Testis (tissue), 3 donors: ENCODE data around the gene WTAP. TPM values are rescaled to one million over a fixed set of nuclear protein-coding genes. Genes with fewer than 3 reads are reported as not detected.
"Not testable (repeated sequence)": the region's sequence is repeated elsewhere in the genome, so short reads cannot be mapped to it uniquely, and the experiment has no call there.

ENCODE experiments used
- DNase-seq: peaks from one replicate; pipeline ENCODE4 v3.0.0-alpha.2; 2019
- H3K27ac ChIP-seq, 2 donors: fragments of 200-600 bp; sonication (generic); one replicate each; pipeline ENCODE4 v1.5.1; 2019
- H3K27me3 ChIP-seq: fragments of 200-600 bp; sonication (generic); one replicate; pipeline ENCODE4 v1.5.1; 2019
- H3K36me3 ChIP-seq: fragments of 200-600 bp; sonication (generic); one replicate; pipeline ENCODE4 v1.5.1; 2017; ENCODE audit warnings: low read depth; ENCODE audit errors: missing control alignments
- H3K4me1 ChIP-seq: fragments of 200-600 bp; sonication (generic); one replicate; pipeline ENCODE4 v1.5.1; 2019
- H3K4me3 ChIP-seq, 2 donors: fragments of 200-600 bp; sonication (generic); one replicate each; pipeline ENCODE4 v1.5.1; 2017 to 2019
- H3K9me3 ChIP-seq: fragments of 200-600 bp; sonication (generic); one replicate; pipeline ENCODE4 v1.5.1; 2017
- CTCF ChIP-seq, 3 experiments: fragments of 450-650 bp in 2 of 3; fragments of 200-600 bp in 1 of 3; sonication (generic) in 1 of 3; IDR thresholded peaks; one replicate each; pipeline ENCODE4 v1.5.1; 2016 to 2019; ENCODE audit warnings: antibody characterized with exemption in 3 of 3, mild to moderate bottlenecking in 2 of 3, moderate library complexity in 1 of 3
- POLR2A ChIP-seq: fragments of 450-650 bp; IDR thresholded peaks from one replicate; pipeline ENCODE4 v1.6.1; 2017; ENCODE audit warnings: antibody characterized with exemption, mild to moderate bottlenecking, moderate library complexity
- WGBS, 2 donors: methylation state at CpG; one replicate each; pipeline ENCODE4 v1.1.5; 2018; 5-methylcytosine and 5-hydroxymethylcytosine counted together
- intact Hi-C: fragments of 100-400 bp; cut with DNase I; formaldehyde crosslinking; loops from one replicate; pipeline ENCODE4 v1.15.1; 2023; ENCODE audit warnings: low total_unique reads
- polyA plus RNA-seq: library from polyadenylated mRNA; stranded (reverse); fragments of 350-450 nt; fragmentation: Illumina TruSeq; extraction: RNeasy Lipid Tissue Mini Kit (QIAGEN cat#74804); gene quantifications from one replicate; pipeline ENCODE4 v1.2.3, GENCODE V29; 2014; ENCODE audit warnings: low read depth, low replicate concordance; ENCODE audit not compliant: insufficient read depth
- total RNA-seq, 2 donors: library from RNA; depleted of rRNA; stranded (reverse); fragments of >200 nt; gene quantifications; one replicate each; pipeline ENCODE4 v1.2.3, GENCODE V29; 2016

Gene WTAP
- total and polyA plus RNA-seq, 3 donors from 2014 or later, result 76.7 to 91.2 (median 88.0) TPM

DNA sequence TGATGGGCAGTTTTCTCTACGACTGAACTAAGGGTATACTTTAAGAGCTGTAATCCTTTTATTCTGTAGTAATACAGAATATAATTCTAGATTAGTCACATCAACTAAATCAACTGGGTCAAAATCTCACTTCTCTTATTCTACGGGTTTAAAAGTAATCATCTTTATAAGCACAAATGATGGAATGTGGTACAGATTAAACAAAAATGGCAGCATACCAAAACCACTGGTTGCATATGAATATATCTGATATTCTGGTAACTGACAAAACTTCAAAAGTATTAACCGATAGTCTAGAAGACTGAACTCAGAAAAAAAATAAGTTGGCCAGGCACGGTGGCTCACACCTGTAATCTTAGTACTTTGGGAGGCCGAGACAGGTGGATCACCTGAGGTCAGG, 41.3 kb upstream of the WTAP start:
- Histone ChIP-seq H3K4me1 (no peaks in the 10 kb centered on the region), H3K27ac (no peak overlapping the region), H3K36me3 (no peaks in the 10 kb centered on the region), H3K4me3 (no peak overlapping the region), H3K27me3 (no peaks in the 10 kb centered on the region), H3K9me3 (no peaks in the 10 kb centered on the region)
- intact Hi-C loops, result no loop called here
- TF ChIP-seq CTCF (IDR thresholded peaks at IDR 0.05), result no peak
- no peak for TF ChIP-seq POLR2A
- no peak for DNase-seq
- WGBS, 2 donors, result 71 to 75% methylated on average over 5 of the region's 5 CpGs

GRCh38 chr6:159686703-159687102, 40.6 kb upstream of the WTAP start:
- H3K4me3 ChIP-seq, result no peak overlapping the region
- no peaks in the 10 kb centered on the region for H3K9me3 ChIP-seq
- H3K36me3 ChIP-seq, result no peaks in the 10 kb centered on the region
- intact Hi-C loops, result no loop called here
- TF ChIP-seq POLR2A (no peak), CTCF (IDR thresholded peaks at IDR 0.05) (no peak)
- peaks cover under 1% of the 10 kb centered on the region for H3K4me1 ChIP-seq
- 83 to 87% methylated on average over 3 of the region's 3 CpGs for WGBS, 2 donors
- DNase-seq, result no peak
- no peaks in the 10 kb centered on the region for H3K27me3 ChIP-seq
- no peak overlapping the region for H3K27ac ChIP-seq

DNA sequence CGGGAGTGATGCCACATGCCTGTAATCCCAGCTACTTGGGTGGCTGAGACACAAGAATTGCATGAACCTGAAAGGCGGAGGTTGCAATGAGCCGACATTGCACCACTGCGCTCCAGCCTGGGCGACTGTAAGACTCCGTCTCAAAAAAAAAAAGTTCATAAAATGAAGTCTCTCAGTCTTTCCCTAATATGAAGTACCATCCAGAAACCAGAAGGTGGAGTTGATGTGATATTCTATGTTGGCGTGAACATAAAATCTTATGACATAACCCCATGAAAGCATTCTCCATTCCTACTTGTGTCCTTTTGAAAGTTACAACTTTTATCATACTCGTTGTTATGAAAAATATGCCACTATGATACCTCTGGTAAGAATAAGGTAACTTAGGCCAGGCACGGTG, 40.0 kb upstream of the WTAP start:
- DNase-seq, result no peak
- intact Hi-C loops, result no loop called here
- TF ChIP-seq POLR2A (no peak), CTCF (IDR thresholded peaks at IDR 0.05) (no peak)
- Histone ChIP-seq H3K27ac (no peak overlapping the region), H3K27me3 (no peaks in the 10 kb centered on the region), H3K9me3 (no peaks in the 10 kb centered on the region), H3K36me3 (no peaks in the 10 kb centered on the region), H3K4me1 (peaks cover 6% of the 10 kb centered on the region), H3K4me3 (no peak overlapping the region)
- WGBS, 2 donors, result 92 to 96% methylated on average over 9 of the region's 9 CpGs

- intact Hi-C loops, result no loop called here
- Histone ChIP-seq H3K27me3 (no peaks in the 10 kb centered on the region), H3K36me3 (no peaks in the 10 kb centered on the region), H3K4me3 (no peak overlapping the region), H3K27ac (no peak overlapping the region), H3K4me1 (peaks cover 6% of the 10 kb centered on the region), H3K9me3 (no peaks in the 10 kb centered on the region)
- no peak for DNase-seq
- 74 to 76% methylated on average over 5 of the region's 5 CpGs for WGBS, 2 donors
- TF ChIP-seq CTCF (IDR thresholded peaks at IDR 0.05), result no peak
- no peak for TF ChIP-seq POLR2A
These were observed 38.9 kb upstream of the WTAP start for GRCh38 chr6:159688266-159688905.

GRCh38 chr6:159689001-159689400, 38.3 kb upstream of the WTAP start:
- 71 to 76% methylated on average over 6 of the region's 6 CpGs for WGBS, 2 donors
- no peak for TF ChIP-seq POLR2A
- TF ChIP-seq CTCF (IDR thresholded peaks at IDR 0.05), result no peak
- intact Hi-C loops, result no loop called here
- DNase-seq, result no peak
- Histone ChIP-seq H3K27ac (no peak overlapping the region), H3K36me3 (no peaks in the 10 kb centered on the region), H3K27me3 (no peaks in the 10 kb centered on the region), H3K4me1 (peaks cover 6% of the 10 kb centered on the region), H3K4me3 (no peak overlapping the region), H3K9me3 (no peaks in the 10 kb centered on the region)

GRCh38 chr6:159690135-159690534, 37.2 kb upstream of the WTAP start:
- H3K4me3 ChIP-seq, H3K27ac ChIP-seq, H3K9me3 ChIP-seq, H3K27me3 ChIP-seq, H3K36me3 ChIP-seq, H3K4me1 ChIP-seq, DNase-seq: not testable (repeated sequence)
- intact Hi-C loops, result loop anchor here (5.0 kb wide), 1 partner anchor 37 kb away; the partner anchor contains the start of gene WTAP
- WGBS, 2 donors, result 87 to 88% methylated on average over 13 of the region's 13 CpGs
